Activated gamma-delta T cell treated with Interleukin-2 at 50 U/mL for 16 hours (primary cell): ENCODE measurements around the gene SRBD1.
"Not testable (repeated sequence)": the region's sequence is repeated elsewhere in the genome, so short reads cannot be mapped to it uniquely, and the experiment has no call there.

Experiments used
- DNase-seq: peaks from one replicate; pipeline ENCODE4 v3.0.0-alpha.2; 2020

SRBD1 gene

DNA sequence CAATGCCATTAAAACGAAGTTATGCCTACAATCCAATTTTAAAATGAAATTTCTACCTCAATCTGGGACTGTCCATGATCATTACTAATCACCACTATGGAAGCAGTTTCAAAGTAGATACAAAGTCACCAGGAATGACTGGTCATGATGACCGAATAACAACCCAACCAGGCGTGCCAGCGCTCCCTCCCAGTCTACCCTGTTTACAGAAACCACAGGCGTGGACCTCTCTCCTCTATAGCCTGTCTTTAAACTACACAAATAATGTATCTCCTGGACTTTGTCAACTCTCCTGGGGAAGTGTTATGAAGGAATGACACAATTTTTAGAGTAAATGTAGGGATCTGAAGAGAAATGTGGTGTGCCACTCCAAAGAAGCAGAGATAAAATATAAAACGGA lies 150.2 kb downstream of the SRBD1 start:
- no peak for DNase-seq

DNA sequence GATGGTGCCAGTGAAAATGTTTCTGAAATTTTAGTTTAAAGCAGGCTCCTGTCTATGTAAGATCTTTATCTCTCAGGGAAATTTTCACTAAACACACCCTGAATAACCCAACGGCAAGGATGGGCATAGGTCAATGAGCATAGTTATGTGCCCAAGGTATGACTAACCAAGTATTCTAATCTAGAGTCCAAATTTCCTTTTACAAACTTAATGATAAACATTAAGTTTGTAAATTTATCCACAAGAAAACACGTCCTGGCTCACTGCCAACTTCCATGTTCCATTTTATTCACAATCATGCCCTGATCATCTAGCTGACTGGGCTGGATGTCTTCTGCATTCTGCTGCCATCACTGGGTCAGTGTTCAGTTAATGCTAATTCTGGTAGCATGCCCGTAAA lies 151.2 kb downstream of the SRBD1 start:
- no peak for DNase-seq

DNA sequence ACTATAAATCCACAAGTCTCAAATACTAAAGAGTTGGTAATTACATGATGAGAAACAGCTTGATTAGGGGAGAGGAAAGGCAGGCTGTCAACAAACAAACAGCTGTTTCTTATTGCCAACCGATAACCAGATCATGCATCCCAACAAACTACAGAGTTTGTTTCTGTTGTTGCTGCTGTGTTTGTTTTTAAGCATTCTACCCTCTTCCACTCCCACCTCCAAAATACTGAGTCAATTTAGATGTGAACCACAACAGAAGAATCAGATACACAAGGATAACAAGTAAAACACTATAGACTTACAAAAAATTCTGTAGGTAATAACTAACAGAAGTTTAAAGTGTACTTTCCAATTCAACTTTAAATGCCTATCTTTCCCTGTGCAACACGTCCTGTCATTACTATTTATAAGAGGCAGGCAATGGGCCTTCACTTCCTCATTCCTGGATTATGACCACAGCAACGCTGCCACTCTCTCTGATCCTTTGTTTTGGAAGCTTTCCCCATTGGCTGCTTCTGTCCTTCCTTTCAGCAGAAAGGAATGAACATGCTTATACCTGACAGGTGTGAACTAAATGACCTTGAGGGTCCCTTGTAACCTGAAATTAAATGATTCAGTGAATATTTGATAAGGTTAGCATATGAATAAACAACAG lies 152.0 kb downstream of the SRBD1 start:
- DNase-seq = no peak

DNA sequence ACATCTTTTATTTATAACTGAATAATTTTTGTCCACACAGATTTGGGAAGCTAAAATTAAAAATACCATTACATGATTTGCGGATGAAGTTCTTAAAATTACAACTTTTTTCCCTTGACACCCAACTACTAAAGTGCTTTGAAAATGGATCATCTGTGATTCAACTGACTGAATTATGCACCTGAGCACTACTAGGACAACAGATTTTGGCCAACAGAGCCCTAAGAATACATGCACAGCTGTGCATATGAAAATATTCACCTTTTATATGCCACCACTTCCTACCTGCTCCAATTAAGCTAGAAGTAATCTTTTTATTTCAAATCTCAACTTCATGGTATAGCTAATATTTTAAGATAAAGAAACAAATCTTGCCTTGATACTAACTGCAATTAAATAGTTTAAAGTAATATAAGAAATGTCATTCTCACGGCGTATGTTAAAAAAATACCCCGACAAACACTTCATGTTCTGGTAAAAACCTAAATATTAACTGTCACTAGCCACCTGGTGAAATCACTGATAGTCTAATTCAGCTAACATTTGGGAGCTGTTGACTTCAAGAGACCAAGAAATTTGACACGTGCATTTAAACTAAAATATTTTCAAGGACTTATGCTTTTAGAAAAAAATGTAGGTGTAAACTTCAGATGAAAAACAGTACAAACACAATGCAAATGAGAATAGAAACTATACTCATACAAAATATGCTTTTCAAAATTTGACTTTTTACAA lies 153.7 kb downstream of the SRBD1 start:
- DNase-seq = no peak

DNA sequence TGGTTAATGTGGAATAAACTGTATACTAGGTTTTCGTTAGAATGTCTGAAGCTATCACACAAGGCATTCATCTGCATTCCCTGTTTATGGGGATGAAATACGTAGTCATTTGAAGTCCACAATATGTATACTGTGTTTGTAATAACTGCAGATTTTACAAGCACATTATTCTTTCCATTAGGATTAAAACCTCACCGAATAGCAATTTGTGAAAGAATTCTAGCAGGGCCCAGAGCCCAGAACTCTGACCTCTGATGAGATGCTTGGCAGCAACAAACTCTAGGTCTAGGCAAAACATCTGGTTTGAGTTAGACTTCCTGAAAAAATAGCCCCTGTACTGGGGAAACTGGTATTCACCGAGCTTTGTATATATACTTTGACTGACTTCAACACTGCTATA lies 158.2 kb downstream of the SRBD1 start:
- DNase-seq = no peak

DNA sequence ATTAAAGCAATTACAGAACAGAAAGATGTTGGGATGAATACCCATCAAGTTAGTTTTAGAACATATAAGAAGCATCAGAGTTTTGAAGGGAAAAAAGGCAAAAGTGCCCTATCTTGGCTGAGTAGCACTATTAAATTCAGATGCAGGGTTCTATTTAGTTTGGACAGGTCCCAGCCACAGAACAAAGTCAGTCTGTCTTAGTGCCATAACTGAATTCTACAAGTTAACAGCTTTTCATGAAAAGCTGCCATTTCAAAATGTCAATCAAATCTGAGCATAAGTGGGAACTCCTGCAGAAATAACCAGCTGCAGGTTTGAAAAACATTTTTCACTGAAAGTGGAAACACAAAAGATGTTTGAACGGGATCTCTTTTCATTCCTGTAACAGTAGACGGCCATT lies 160.4 kb downstream of the SRBD1 start:
- no peak for DNase-seq

DNA sequence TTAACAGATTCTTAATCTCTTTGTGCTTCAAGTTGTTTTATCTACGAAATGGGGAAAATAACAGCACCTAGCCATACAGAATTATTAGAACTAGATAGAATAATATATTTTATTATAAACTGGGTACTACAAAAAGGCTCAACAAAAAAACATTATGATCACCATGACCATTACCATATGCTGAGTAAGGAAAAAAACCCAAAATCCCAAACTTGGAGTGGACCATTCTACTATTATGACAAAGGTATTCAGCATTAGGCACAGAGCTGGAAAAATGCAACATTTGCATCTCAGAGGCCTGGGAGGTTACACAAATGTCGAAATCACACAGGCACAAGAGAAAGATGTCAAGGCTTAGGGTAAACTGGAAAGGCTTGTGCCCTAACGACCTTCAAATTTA lies 162.8 kb downstream of the SRBD1 start:
- DNase-seq = no peak

DNA sequence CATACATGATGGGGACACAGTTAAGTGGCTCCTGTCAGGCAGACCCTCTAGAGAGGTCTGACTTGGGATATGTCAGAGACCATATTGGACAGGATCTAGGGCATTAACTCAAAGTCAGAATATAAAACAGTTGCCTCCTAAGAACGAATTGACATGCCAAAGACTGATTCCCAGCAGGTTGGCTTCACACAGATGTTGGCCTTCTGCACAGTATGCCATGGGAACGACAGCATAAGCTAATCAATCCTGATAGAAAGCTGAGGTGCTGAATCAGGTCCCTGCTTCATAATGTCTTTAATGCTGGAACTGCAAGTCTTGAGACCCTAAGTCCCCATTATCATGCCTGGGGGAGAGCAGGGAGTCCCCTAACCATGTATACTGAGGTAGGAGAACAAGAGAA lies 165.1 kb downstream of the SRBD1 start:
- DNase-seq = no peak

DNA sequence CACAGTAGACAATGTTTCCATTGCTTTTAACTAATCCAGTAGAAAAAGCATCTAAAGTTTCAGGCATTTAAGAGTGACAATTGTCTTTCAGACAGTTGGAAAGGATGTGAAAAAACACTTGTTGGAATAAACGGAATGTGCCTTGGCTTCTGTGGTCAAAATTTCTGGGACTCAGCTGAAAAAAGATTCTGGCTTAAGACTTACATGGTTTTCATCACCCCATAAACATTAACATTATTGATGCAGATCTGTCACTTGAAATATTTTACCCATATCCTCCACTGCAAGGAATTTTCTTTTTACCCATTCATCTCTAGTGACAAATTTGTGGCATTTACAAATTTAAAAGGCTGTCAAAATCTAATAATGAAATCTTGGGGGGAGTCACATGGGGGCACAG lies 166.0 kb downstream of the SRBD1 start:
- DNase-seq = no peak

DNA sequence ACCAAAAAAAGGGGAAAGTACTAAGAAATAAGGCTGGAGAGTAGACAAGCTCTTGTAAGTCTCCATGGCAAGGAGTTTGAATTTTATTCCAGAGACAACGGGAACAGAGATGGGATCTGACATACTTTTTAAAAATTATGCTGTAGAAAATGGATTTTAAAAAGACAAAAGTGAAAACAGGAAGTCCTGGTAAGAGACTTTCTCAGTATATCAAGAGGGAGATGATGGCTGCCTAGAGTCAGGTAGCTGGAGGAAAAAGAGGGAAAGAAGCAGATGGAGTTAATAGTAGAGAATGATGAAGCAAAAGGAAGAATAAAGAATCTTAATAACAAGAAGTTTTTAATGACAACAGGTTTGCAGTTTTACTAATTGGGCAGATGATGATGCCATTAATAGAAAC lies 168.1 kb downstream of the SRBD1 start:
- DNase-seq = no peak

DNA sequence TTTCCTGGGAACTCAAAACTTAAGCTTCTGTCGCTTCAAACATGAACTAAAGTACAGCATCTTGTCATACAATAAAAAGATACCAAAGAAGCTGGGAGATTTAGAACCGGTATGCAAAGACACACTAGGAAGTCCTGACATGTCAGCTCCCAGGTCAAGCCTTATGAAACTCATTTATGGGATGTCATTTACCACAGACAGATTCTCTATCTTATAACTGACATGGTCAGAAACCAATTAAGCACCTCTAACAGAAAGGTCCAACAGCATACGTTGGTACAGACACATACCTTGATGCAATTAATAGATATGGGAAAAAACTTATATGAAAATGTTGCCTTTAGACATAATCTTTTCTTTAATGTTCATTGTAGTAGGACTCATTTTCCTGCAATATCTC lies 169.0 kb downstream of the SRBD1 start:
- no peak for DNase-seq

DNA sequence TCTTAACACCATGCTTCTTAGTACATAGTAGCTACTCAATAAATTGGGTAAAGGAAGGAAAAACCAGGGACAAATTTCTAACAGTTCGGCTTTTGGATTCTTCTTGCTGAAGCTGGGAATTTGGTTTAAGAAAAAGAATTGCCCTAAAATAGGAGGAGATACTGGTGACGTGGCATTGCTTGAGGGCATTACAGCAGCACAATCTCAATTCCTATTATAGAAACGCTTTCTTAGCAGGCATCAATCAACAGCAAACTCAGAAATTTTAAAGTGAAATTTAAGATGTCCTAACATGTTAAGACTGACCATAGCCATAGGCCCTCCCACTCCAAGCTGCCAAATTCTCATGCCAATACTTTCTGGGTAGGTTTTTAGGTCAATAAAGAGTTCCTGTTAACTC lies 169.5 kb downstream of the SRBD1 start:
- no peak for DNase-seq

DNA sequence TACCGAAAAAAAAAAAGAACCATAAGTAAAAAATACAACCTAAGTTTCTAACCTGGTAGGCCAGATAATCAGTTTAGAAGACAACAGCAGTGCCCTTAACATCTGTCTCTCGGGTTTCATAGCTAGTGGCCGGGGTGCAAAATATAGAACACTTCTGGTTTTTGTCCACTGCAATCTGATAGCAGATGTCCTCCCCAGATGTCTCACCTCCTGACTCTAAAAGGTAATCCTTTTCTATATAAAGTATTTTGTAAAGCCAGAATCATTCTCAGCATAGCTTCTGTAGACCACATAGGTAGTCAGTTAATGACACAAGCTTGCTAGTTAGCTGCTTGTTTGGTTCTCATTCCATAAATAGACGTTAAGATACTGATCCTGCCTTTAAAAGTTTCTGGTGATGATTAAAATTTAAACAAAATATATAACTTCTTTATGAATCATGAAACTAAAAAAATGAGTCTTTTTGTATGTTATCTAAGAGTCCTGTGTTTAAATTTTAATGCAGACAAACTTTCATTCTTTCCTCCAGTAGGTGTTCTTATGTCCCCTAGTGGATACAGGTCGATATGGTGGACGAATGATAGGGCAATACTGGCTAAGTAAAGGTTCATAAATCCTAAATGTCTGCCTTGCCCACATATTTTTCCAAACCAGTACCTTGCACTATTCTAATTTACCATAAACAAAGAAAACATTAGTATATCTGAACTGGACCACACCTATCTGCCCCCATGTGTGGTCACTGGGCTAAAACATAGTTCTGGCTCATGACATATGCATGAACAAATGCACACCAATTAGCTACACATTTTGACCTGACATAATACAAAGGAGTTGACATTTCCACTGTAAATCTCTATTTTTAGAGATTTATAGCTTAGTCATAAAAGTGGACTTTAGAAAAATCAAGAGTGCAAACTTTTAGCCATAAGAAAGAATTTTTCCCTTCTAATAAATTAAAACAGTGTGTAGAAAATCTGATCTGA lies 171.0 kb downstream of the SRBD1 start:
- DNase-seq = no peak

DNA sequence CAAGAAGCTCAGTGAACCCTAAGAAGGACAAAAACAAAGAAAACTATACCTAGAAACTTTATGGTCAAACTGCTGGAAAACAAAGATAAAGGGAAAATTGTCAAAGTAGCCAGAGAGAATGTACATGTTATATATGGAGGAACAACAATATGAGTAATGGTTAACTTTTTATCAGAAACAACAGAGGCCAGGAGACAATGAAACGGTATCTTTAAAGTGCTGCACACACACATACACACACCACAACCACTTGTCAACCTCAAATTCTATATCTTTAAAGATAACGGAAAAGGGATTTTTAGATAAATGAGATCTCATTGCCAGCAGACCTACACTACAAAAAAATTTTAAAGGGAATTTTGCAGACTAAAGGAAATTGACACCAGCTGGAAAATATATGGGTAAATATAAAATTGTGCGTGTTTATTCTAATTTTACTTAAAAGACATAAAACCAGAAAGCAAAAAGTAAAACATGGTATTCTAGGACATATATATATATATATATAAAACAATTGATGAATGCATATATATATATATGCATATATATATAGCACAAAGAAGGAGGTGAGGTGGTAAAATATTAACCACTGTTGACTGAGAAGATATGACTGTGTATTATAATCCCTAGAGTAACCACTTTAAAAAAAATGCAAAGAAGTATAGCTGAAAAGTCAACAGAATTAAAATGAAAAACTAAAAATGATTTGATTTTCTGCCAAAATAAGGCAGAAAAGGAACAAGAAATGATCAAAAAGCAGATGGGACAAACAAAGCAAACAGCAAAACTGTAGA lies 172.0 kb downstream of the SRBD1 start:
- no peak for DNase-seq

DNA sequence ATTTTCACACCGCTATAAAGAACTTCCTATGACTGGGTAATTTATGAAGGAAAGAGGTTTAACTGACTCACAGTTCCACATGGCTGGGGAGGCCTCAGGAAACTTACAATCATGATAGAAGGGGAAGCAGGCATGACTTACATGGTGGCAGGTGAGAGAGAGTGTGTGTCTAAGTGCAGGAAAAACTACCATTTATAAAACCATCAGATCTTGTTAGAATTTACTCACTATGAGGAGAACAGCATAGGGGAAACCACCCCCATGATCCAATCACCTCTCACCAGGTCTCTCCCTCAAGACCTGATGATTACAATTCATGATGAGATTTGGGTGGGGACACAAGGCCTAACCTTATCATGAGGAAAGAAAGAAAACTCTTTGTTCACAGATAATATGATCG lies 174.6 kb downstream of the SRBD1 start:
- DNase-seq = no peak

DNA sequence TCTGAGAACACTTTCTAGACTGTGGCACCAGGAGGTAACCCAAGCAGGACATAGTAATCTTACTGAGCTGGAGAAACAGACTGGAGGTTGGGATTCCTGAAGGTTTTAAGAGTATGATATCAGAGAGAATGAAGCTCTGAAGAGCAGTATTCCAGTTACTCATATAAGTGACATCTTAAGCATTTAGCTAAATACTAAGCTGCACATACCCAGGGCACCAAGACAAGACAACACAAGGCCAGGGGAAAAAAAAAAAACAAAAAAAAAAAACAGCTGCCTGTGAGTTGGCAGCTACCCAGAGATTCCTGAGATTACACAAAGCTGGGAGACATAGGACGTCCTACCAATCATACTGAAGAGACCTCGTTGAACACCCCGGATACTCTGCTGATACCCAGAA lies 175.8 kb downstream of the SRBD1 start:
- DNase-seq = no peak

DNA sequence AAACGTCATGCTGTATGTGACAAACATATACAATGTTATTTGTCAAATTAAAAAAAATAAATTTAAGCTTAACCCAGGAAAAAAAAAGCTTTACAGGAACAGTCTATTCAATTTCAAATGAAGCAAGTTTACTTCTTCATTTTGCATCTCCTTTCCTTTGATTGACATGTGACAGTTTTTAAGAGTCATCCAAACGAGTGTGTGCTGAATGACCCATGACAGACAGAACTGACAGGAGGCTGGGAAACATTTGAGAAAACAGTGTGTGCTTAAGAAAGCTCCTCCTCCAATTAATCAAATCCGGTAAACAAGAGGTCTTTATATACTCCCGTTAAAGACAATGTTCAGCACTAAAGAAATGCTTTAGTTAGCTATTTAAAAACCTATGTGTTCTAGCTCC lies 177.7 kb downstream of the SRBD1 start:
- DNase-seq = no peak

DNA sequence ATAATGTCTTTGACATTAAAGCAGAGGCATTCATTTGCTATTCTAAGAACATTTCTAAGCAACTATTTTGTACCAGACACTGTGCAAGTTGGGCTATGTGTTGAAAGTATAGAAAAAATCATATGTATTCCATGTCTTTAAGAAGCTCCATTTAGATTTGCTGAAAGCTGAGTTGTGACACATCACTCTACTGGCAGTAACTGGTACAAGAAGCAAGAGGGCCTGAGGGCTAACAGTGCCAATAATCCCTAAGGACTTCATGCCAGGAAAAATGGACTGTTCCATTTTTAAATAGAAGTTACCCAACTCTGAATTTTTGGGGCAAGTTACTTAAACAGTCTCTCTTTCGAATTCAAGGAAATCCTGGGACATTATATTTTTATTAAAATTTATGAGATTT lies 178.7 kb downstream of the SRBD1 start:
- no peak for DNase-seq

DNA sequence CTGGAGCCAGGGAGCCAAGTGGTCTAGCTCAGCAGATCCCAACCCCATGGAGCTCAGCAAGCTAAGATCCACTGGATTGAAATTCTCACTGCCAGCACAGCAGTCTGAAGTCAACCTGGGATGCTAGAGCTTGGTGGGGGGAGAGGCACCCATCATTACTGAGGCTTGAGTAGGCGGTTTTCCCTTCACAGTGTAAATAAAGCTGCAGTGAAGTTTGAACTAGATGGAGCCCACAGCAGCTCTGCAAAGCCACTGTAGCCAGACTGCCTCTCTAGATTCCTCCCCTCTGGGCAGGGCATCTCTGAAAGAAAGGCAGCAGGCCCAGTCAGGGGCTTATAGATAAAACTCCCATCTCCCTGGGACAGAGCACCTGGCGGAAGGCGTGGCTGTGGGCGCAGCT lies 185.0 kb downstream of the SRBD1 start:
- not testable (repeated sequence) for DNase-seq

DNA sequence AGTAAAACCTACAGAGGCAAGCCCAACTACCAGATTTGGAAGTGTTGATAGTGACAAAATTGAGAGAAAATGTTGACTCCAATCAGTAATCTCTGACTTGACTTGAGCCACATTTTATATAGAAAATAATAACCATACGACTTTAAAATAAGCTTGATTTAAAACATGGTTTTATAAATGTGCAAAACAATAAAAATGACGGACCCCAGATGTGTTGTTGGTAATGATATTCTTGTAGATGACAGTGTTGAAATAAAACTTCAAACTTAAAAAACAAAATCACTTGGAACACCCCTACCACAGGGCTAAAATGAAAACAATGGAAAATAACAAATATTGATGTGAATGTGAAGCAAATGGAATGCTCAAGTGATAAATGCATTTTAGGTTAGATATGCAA lies 188.1 kb downstream of the SRBD1 start:
- DNase-seq = no peak

DNA sequence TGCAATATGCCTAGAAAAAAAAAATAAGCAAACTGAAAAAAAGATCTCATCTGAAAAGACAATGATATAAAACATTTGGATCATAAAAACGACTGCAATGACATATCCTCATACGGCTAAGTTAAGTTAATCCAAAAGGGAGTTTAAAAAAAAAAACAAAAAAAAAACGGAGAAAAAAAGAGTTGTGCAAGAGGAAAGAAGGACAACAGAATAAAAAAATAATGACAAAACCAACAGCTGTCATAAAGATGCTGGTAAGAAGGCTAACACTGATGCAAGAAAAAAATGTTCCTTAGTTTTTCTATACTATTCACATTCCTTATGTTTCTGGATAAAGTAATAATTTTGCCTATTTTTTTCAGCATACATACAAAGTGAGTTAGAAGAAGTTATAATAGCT lies 192.5 kb downstream of the SRBD1 start:
- DNase-seq = no peak

DNA sequence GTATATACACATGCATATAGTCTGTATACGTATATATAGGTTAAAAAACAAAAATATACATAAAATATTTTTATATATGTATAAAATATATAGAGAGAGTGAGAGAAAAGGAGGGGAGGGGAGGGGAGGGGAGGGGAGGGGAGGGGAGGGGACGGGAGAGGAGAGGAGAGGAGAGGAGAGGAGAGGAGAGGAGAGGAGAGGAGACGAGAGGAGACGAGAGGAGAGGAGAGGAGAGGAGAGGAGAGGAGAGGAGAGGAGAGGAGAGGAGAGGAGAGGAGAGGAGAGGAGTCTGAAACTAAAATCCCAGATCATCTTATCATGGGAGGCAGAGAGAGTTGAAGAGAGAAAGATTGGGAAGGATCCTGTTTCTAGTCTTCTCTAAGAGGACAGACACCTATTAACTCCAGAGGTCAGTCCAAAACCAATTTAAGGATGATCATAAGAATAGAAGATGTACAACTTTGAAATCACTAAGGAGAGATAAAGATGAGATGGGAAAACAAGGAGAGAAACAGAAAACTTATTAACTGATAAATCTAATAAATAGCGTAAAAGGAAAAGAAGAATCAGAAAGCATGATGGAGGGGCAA lies 195.4 kb downstream of the SRBD1 start:
- DNase-seq = no peak
